GM12801 (cell line): Measurements from ENCODE around the gene TGFA.

Experiments
- CTCF ChIP-seq: IDR thresholded peaks from one replicate; pipeline ENCODE4 v1.5.1; 2011; ENCODE audit warnings: control low read depth; ENCODE audit not compliant: insufficient read length; ENCODE audit errors: extremely low read depth

The TGFA gene

DNA sequence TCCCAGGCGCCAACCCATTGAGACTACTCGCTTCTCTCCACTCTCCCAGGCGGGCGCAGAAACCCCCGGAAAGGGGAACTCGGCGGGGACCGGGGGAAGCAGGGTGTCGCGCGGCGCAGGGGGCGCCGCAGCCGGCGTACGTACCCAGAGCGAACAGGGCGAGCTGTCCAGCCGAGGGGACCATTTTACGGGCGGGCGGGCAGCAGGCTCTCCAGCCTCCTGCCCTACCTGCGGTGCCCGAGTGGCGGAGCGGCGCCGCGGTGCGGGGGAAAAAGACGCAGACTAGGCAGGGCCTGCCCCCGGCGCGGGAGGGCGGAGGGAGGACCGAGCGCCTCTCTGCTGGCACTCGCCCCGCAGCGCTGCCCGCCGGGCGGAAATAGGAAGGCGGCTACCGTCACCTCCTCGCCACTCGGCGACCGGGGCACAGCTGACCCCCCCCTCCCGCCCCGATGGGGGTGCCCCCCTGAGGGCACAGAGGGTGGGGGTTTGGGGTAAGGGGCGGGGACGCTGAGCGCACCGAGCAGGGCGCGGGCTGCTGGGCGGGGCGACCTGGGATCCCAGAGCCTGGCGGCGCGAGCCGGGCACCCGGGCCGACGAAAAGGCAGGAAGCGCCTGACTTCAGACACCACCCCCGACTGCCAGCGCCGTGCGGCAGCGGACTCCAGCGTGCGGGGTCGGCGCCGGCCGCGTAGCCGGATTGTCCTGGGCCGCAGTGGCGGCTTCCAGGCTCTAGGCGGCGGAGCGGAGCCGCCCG is at the start of gene TGFA:
TSS of gene TGFA (minus strand) at position 243 of the 754 bp plus-strand sequence. CDS start at position 184, 59 bp downstream.
- no peak for TF ChIP-seq CTCF

DNA sequence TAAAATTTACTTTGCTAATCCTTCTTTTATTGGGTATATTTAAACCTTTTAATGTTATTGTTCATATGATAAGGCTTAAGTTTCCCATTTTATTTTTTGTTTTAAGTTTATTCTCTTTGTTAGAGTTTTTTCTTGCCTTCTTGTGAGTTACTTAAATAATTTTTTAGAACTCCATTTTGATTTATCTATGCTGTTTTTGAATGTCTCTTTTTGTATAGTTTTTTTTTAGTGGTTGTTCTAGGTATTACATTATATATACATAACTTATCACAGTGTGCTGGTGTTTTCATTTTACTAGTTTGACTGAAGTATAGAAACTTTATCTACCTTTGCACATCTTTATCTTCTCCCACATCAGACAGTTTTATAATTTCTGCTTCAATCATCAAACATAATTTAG is 49.4 kb upstream of the TGFA start:
- TF ChIP-seq CTCF: no peak

DNA sequence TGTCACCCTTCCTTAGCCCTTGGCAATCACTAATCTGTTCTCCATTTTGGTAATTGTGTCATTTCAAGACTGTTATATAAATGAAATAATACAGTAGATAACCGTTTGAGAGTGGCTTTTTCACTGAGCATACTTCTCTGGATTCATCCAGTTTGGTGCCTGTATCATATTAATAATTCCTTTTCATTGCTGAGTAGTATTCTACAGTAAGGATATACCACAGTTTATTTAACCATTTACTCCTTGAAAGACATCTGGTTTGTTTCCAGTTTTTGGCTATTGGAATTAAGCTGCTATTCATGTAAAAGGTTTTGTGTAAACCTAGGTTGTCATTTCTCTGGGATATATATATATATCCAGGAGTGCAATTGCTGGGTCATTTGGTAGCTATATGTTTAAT is 44.6 kb upstream of the TGFA start:
- TF ChIP-seq CTCF: no peak

DNA sequence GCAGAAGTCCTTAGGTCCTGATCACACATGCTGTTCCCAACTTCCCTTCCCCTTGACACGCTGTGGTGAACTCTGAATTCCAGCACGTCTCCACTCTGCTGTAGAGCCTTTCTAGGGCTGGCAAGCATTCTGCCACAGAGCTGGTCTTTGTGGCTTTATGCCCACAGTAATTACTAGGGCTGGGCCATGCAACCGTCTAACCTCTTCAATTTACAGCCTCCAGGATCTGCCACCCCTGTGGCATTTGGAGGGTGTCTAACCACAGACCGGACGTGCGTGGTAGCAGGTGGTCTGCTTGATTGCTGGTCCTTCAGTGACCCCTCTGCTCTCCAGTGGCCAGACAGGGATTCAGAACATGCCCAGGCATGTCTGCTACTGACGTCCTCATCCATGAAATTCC is 43.1 kb upstream of the TGFA start:
- no peak for TF ChIP-seq CTCF

- TF ChIP-seq CTCF: no peak
Observed at GRCh38 chr2:70596293-70596692, 42.7 kb upstream of the TGFA start.

GRCh38 chr2:70583091-70583490 is 29.5 kb upstream of the TGFA start:
- TF ChIP-seq CTCF: no peak

DNA sequence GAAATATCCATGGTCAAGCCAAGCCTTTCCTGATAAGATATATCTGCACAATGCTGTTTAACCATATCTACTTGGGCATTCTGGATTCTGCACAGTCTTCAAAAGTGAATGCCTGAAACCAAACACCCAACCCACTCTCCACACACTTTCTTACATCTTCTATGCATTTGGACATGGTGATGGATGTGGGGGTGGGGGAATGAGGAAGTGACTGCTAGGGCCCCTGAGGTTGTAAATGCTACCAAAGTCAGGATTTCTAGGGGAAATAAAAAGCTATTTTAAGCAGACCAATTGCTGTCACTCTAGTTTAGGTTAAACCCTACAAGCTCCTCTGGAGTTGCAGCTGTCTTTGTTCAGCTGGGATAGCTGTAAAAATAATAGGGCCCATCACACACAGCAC is 26.7 kb upstream of the TGFA start:
- no peak for TF ChIP-seq CTCF
